ENCODE results near the gene SHROOM3.

SHROOM3 gene

GRCh38 chr4:76712564-76712963 is 277.5 kb downstream of the SHROOM3 start:
- peak in 1 of 2 donors; percentile 38 for DNase-seq (ENCODE audit: low read depth in 2 of 2)

GRCh38 chr4:76714226-76714625 is 279.2 kb downstream of the SHROOM3 start:
- no peak overlapping the region for H3K4me3 ChIP-seq (replicated peaks in 1 of 2; ENCODE audit: low read depth in 2 of 2, low read length in 2 of 2)
- no peak for TF ChIP-seq CTCF (IDR thresholded peaks at IDR 0.05; ENCODE audit: low read depth, low read length)
- no peak for DNase-seq (ENCODE audit: low read depth in 2 of 2)

More at GRCh38 chr4:76712564-76712963, 277.5 kb downstream of the SHROOM3 start:
- TF ChIP-seq CTCF (IDR thresholded peaks at IDR 0.05; ENCODE audit: low read depth, low read length), result no peak
- no peak overlapping the region for H3K4me3 ChIP-seq (replicated peaks in 1 of 2; ENCODE audit: low read depth in 2 of 2, low read length in 2 of 2)

- TF ChIP-seq CTCF (IDR thresholded peaks at IDR 0.05; ENCODE audit: low read depth, low read length), result no peak
- H3K4me3 ChIP-seq (replicated peaks in 1 of 2; ENCODE audit: low read depth in 2 of 2, low read length in 2 of 2), result no peak overlapping the region
- DNase-seq (ENCODE audit: low read depth in 2 of 2), result no peak
Observed at GRCh38 chr4:76716020-76716419, 281.0 kb downstream of the SHROOM3 start.

- no peak for TF ChIP-seq CTCF (IDR thresholded peaks at IDR 0.05; ENCODE audit: low read depth, low read length)
- no peak overlapping the region for H3K4me3 ChIP-seq (replicated peaks in 1 of 2; ENCODE audit: low read depth in 2 of 2, low read length in 2 of 2)
- no peak for DNase-seq (ENCODE audit: low read depth in 2 of 2)
Observed at GRCh38 chr4:76716658-76717057, 281.6 kb downstream of the SHROOM3 start.

GRCh38 chr4:76717431-76717830 is 282.4 kb downstream of the SHROOM3 start:
- TF ChIP-seq CTCF (IDR thresholded peaks at IDR 0.05; ENCODE audit: low read depth, low read length), result no peak
- no peak for DNase-seq (ENCODE audit: low read depth in 2 of 2)
- no peak overlapping the region for H3K4me3 ChIP-seq (replicated peaks in 1 of 2; ENCODE audit: low read depth in 2 of 2, low read length in 2 of 2)

- DNase-seq (ENCODE audit: low read depth in 2 of 2), result no peak
- H3K4me3 ChIP-seq (replicated peaks in 1 of 2; ENCODE audit: low read depth in 2 of 2, low read length in 2 of 2), result no peak overlapping the region
- no peak for TF ChIP-seq CTCF (IDR thresholded peaks at IDR 0.05; ENCODE audit: low read depth, low read length)
Observed at GRCh38 chr4:76718021-76718420, 283.0 kb downstream of the SHROOM3 start.

- no peak for DNase-seq (ENCODE audit: low read depth in 2 of 2)
- no peak for TF ChIP-seq CTCF (IDR thresholded peaks at IDR 0.05; ENCODE audit: low read depth, low read length)
- no peak overlapping the region for H3K4me3 ChIP-seq (replicated peaks in 1 of 2; ENCODE audit: low read depth in 2 of 2, low read length in 2 of 2)
Observed at GRCh38 chr4:76718831-76719230, 283.8 kb downstream of the SHROOM3 start.
